ENCODE data around the gene SNX13.

The SNX13 gene

DNA sequence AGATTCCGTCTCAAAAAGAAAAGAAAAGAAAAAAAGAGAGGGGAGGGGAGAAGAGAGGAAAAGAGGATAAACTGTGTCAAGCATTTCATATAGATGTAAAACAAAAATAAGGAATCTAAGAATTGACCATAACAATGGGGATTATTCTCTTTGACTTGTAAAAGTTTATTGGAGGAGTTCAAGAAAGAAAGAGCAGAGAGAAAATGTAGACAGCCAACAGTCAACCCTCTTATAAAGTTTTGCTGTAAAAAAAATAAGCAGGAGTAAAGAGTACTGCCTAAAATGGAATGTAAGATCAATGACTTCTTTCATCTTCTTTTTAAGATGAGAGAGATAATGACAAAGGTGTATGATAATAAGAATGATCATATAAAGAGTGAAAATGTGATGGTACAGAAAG lies 87.9 kb downstream of the SNX13 start:
- DNase-seq (ENCODE audit: low spot score in 2 of 2) (no peak), ATAC-seq (replicated peaks; ENCODE audit: extremely low read depth, poor library complexity, severe bottlenecking) (no peak)
- Mint-ChIP-seq H3K9me3 (peaks cover 6% of the 10 kb centered on the region), H3K4me1 (peaks cover 41% of the 10 kb centered on the region), H3K4me3 (no peak overlapping the region), H3K27ac (ENCODE audit: low read depth) (peak overlapping the region; percentile 32), H3K27me3 (no peaks in the 10 kb centered on the region), H3K36me3 (ENCODE audit: insufficient read depth) (peaks cover 16% of the 10 kb centered on the region)

- no peaks in the 10 kb centered on the region for H3K27me3 Mint-ChIP-seq
- DNase-seq (ENCODE audit: low spot score in 2 of 2) (no peak), ATAC-seq (replicated peaks; ENCODE audit: extremely low read depth, poor library complexity, severe bottlenecking) (no peak)
- H3K4me3 Mint-ChIP-seq: no peak overlapping the region
- peak overlapping the region; percentile 9 for H3K27ac Mint-ChIP-seq (ENCODE audit: low read depth)
- H3K36me3 Mint-ChIP-seq (ENCODE audit: insufficient read depth): peaks cover 14% of the 10 kb centered on the region
- no peaks in the 10 kb centered on the region for H3K9me3 Mint-ChIP-seq
- peaks cover 36% of the 10 kb centered on the region for H3K4me1 Mint-ChIP-seq
Observed at GRCh38 chr7:17849504-17849903, 90.8 kb downstream of the SNX13 start.

DNA sequence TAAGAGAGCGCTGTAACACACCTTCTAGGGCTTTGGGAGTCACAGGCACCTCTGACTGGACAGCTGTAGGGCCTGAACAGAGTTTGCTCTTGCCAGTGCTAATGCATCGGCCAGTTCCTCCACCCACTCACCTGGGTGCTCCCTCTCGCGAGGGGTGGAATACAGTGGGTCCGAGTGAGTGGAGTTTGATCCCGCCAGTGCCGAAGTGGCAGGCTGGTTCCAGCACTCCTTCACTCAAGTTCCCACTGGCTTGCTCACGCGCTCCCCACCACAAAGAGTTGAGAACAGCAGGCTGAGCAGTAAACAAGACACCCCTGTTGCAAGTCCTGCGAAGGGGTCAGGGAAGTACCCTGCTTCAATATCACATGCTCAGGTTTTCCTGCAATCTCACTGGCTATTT lies 91.8 kb downstream of the SNX13 start:
- Mint-ChIP-seq H3K4me3 (no peak overlapping the region), H3K36me3 (ENCODE audit: insufficient read depth) (peaks cover 15% of the 10 kb centered on the region)

DNA sequence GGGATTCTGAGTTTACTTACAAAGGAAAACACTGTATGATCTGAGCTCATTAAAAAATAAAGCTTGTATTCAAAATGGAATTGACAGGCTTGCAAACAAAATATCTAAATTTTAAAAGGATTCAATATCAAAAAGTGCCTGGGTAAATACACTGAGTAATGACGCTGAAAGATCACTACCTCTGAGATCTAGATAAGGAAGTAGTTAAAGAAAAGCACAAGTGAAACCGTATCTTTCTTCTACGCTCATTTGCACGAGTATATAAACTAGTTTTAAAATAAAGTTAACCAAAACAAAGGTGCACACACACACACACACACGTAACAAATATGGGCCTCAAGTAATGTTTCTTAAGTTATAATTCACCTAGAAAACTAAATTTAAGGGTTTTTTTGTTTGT lies 93.4 kb downstream of the SNX13 start:
- H3K9me3 Mint-ChIP-seq: no peaks in the 10 kb centered on the region
- H3K4me3 Mint-ChIP-seq: no peak overlapping the region
- peaks cover 12% of the 10 kb centered on the region for H3K36me3 Mint-ChIP-seq (ENCODE audit: insufficient read depth)
- no peak overlapping the region for H3K27ac Mint-ChIP-seq (ENCODE audit: low read depth)
- peaks cover 41% of the 10 kb centered on the region for H3K4me1 Mint-ChIP-seq
- no peak for DNase-seq (ENCODE audit: low spot score in 2 of 2)
- no peak for ATAC-seq (replicated peaks; ENCODE audit: extremely low read depth, poor library complexity, severe bottlenecking)
- H3K27me3 Mint-ChIP-seq: no peaks in the 10 kb centered on the region

More for the DNA sequence above, 91.8 kb downstream of the SNX13 start:
- DNase-seq (ENCODE audit: low spot score in 2 of 2): no peak
- Mint-ChIP-seq H3K4me1 (peaks cover 45% of the 10 kb centered on the region), H3K9me3 (no peaks in the 10 kb centered on the region), H3K27ac (ENCODE audit: low read depth) (no peak overlapping the region), H3K27me3 (no peaks in the 10 kb centered on the region)
- ATAC-seq (replicated peaks; ENCODE audit: extremely low read depth, poor library complexity, severe bottlenecking): no peak

GRCh38 chr7:17845197-17845547 lies 95.1 kb downstream of the SNX13 start:
- Mint-ChIP-seq H3K27me3 (no peaks in the 10 kb centered on the region), H3K36me3 (ENCODE audit: insufficient read depth) (peaks cover 9% of the 10 kb centered on the region), H3K9me3 (no peaks in the 10 kb centered on the region), H3K27ac (ENCODE audit: low read depth) (no peak overlapping the region), H3K4me1 (peaks cover 30% of the 10 kb centered on the region), H3K4me3 (no peak overlapping the region)
- DNase-seq (ENCODE audit: low spot score in 2 of 2): no peak
- no peak for ATAC-seq (replicated peaks; ENCODE audit: extremely low read depth, poor library complexity, severe bottlenecking)

GRCh38 chr7:17844514-17845196 lies 95.6 kb downstream of the SNX13 start:
- H3K36me3 Mint-ChIP-seq (ENCODE audit: insufficient read depth): peaks cover 13% of the 10 kb centered on the region
- DNase-seq (ENCODE audit: low spot score in 2 of 2) (no peak), ATAC-seq (replicated peaks; ENCODE audit: extremely low read depth, poor library complexity, severe bottlenecking) (no peak)
- H3K27ac Mint-ChIP-seq (ENCODE audit: low read depth): peak overlapping the region; percentile 7
- H3K27me3 Mint-ChIP-seq: no peaks in the 10 kb centered on the region
- H3K9me3 Mint-ChIP-seq: no peaks in the 10 kb centered on the region
- H3K4me1 Mint-ChIP-seq: peaks cover 30% of the 10 kb centered on the region
- no peak overlapping the region for H3K4me3 Mint-ChIP-seq

DNA sequence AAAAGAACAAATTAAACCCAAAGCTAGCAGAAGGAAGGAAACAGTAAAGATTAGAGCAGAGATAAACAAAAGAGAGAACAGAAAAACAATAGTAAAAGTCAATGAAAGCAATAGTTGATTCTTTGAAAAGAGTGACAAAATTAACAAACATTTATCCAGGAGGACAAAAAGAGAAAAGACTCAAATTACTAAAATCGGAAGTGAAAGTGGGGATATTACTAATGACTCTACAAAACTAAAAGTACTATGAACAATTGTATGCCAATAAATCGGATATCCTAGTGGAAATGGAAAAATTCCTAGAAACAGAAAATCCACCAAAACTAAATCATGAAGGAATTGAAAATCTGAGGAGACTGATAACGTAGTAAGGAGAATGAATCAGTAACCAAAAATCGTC lies 96.3 kb downstream of the SNX13 start:
- H3K27ac Mint-ChIP-seq (ENCODE audit: low read depth): peak overlapping the region; percentile 7
- H3K4me3 Mint-ChIP-seq: no peak overlapping the region
- peaks cover 15% of the 10 kb centered on the region for H3K36me3 Mint-ChIP-seq (ENCODE audit: insufficient read depth)

GRCh38 chr7:17843041-17843440 lies 97.3 kb downstream of the SNX13 start:
- H3K4me3 Mint-ChIP-seq: no peak overlapping the region
- peaks cover 16% of the 10 kb centered on the region for H3K36me3 Mint-ChIP-seq (ENCODE audit: insufficient read depth)
- peaks cover 25% of the 10 kb centered on the region for H3K4me1 Mint-ChIP-seq
- peak overlapping the region; percentile 7 for H3K27ac Mint-ChIP-seq (ENCODE audit: low read depth)
- H3K27me3 Mint-ChIP-seq: no peaks in the 10 kb centered on the region
- DNase-seq (ENCODE audit: low spot score in 2 of 2) (no peak), ATAC-seq (replicated peaks; ENCODE audit: extremely low read depth, poor library complexity, severe bottlenecking) (no peak)
- H3K9me3 Mint-ChIP-seq: no peaks in the 10 kb centered on the region

More for the DNA sequence above, 96.3 kb downstream of the SNX13 start:
- ATAC-seq (replicated peaks; ENCODE audit: extremely low read depth, poor library complexity, severe bottlenecking) (no peak), DNase-seq (ENCODE audit: low spot score in 2 of 2) (no peak)
- peaks cover 27% of the 10 kb centered on the region for H3K4me1 Mint-ChIP-seq
- no peaks in the 10 kb centered on the region for H3K9me3 Mint-ChIP-seq
- no peaks in the 10 kb centered on the region for H3K27me3 Mint-ChIP-seq

DNA sequence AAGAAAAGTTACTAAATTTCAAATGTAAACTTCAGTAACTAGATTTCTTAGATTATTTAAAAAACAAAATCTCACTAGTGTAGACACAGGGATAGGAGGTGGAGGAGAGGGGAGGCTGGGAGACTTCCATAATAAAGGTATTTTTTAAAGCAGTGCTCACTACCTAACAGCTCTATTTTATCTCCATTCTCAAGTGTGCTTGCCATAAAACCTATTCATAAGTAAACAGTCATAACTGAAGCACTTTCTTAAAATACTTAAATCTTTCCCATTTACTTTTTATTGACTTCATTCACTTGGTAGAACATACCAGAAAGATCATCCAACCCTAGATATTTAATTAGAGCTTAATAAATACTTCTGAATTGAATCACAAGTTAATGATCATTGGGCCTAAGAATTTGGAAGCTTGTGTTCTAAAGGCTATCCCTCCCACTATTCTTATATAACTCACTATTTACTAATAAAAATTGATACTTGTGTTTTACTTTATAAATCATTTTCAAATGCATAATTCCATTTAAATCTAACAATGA lies 107.4 kb downstream of the SNX13 start:
- DNase-seq (ENCODE audit: low spot score in 2 of 2) (no peak), ATAC-seq (replicated peaks; ENCODE audit: extremely low read depth, poor library complexity, severe bottlenecking) (no peak)
- no peaks in the 10 kb centered on the region for H3K27me3 Mint-ChIP-seq
- no peaks in the 10 kb centered on the region for H3K4me1 Mint-ChIP-seq
- H3K9me3 Mint-ChIP-seq: no peaks in the 10 kb centered on the region
- no peak overlapping the region for H3K4me3 Mint-ChIP-seq
- H3K36me3 Mint-ChIP-seq (ENCODE audit: insufficient read depth): peaks cover 15% of the 10 kb centered on the region
- H3K27ac Mint-ChIP-seq (ENCODE audit: low read depth): no peak overlapping the region

- no peaks in the 10 kb centered on the region for H3K27me3 Mint-ChIP-seq
- H3K27ac Mint-ChIP-seq (ENCODE audit: low read depth): no peak overlapping the region
- H3K4me1 Mint-ChIP-seq: no peaks in the 10 kb centered on the region
- ATAC-seq (replicated peaks; ENCODE audit: extremely low read depth, poor library complexity, severe bottlenecking) (no peak), DNase-seq (ENCODE audit: low spot score in 2 of 2) (no peak)
- peaks cover 14% of the 10 kb centered on the region for H3K36me3 Mint-ChIP-seq (ENCODE audit: insufficient read depth)
- H3K9me3 Mint-ChIP-seq: no peaks in the 10 kb centered on the region
- H3K4me3 Mint-ChIP-seq: no peak overlapping the region
Observed at GRCh38 chr7:17832242-17832641, 108.1 kb downstream of the SNX13 start.

- Mint-ChIP-seq H3K27me3 (no peaks in the 10 kb centered on the region), H3K9me3 (no peaks in the 10 kb centered on the region), H3K4me3 (no peak overlapping the region), H3K36me3 (ENCODE audit: insufficient read depth) (peaks cover 12% of the 10 kb centered on the region), H3K4me1 (no peaks in the 10 kb centered on the region), H3K27ac (ENCODE audit: low read depth) (no peak overlapping the region)
- DNase-seq (ENCODE audit: low spot score in 2 of 2): no peak
- ATAC-seq (replicated peaks; ENCODE audit: extremely low read depth, poor library complexity, severe bottlenecking): no peak
Observed at GRCh38 chr7:17830206-17830605, 110.1 kb downstream of the SNX13 start.

GRCh38 chr7:17829001-17829400 lies 111.3 kb downstream of the SNX13 start:
- Mint-ChIP-seq H3K9me3 (no peaks in the 10 kb centered on the region), H3K27ac (ENCODE audit: low read depth) (no peak overlapping the region), H3K4me3 (no peak overlapping the region), H3K27me3 (no peaks in the 10 kb centered on the region), H3K36me3 (ENCODE audit: insufficient read depth) (peaks cover 11% of the 10 kb centered on the region), H3K4me1 (no peaks in the 10 kb centered on the region)
- ATAC-seq (replicated peaks; ENCODE audit: extremely low read depth, poor library complexity, severe bottlenecking): no peak
- no peak for DNase-seq (ENCODE audit: low spot score in 2 of 2)

GRCh38 chr7:17822547-17823173 lies 117.6 kb downstream of the SNX13 start:
- H3K4me3 Mint-ChIP-seq: no peak overlapping the region
- peaks cover 14% of the 10 kb centered on the region for H3K36me3 Mint-ChIP-seq (ENCODE audit: insufficient read depth)
- no peak overlapping the region for H3K27ac Mint-ChIP-seq (ENCODE audit: low read depth)

More at GRCh38 chr7:17822547-17823173, 117.6 kb downstream of the SNX13 start:
- Mint-ChIP-seq H3K27me3 (no peaks in the 10 kb centered on the region), H3K9me3 (no peaks in the 10 kb centered on the region), H3K4me1 (no peaks in the 10 kb centered on the region)
- ATAC-seq (replicated peaks; ENCODE audit: extremely low read depth, poor library complexity, severe bottlenecking) (no peak), DNase-seq (ENCODE audit: low spot score in 2 of 2) (no peak)
